Measurements from ENCODE around the gene KIF26B.

KIF26B gene

DNA sequence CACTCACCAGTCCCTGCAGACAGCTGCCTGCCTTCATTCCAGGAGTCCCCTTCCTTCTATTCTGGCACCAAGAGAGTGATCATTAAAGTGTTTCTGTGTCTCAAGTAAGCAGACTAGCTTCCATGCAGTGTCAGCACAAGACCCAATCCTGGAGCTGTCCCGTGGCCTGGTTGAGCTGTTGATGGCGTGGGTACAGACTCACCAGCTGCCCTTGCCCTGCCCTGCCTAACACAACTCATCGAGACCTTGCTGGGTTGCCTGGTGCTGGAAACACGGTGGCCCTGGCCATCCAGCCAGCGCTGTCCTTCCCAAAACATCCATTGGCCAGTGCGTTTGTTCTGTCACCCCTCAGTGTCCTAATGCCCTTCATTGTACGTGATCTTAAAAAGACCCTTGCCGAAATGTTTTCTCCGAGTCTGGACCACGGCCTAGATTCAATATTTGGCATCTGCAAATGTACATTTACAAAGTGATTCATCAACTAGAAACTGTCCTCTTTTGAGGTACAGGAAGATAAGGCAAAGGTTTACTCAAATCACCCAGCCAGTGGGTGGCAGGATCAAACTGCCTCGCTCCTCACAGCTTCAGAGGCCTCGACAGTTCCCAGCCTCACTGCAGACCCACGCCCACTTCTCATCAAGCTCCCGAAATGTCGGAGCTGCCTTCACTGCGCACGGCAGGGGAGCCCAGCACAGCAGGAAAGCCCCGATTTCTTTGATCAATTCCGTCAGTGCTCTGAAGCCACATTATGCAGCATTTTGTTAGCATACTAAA is 494.2 kb downstream of the KIF26B start:
- Histone ChIP-seq H3K9ac (ENCODE audit: low read depth, low read length) (no peak overlapping the region), H3K4me3 (ENCODE audit: low read depth in 1 of 2, low read length in 2 of 2) (no peak overlapping the region), H3K9me3 (ENCODE audit: insufficient read depth, low read length, severe bottlenecking) (no peaks in the 10 kb centered on the region), H3K4me1 (ENCODE audit: insufficient read depth, low read length) (no peaks in the 10 kb centered on the region), H2AFZ (ENCODE audit: low read depth, low read length) (no peak overlapping the region), H3K27ac (ENCODE audit: low read length) (no peak overlapping the region), H4K20me1 (ENCODE audit: insufficient read depth, low read length) (no peaks in the 10 kb centered on the region), H3K36me3 (ENCODE audit: insufficient read depth, low read length) (no peaks in the 10 kb centered on the region), H3K27me3 (ENCODE audit: insufficient read depth, low read length, poor library complexity) (peaks cover 4% of the 10 kb centered on the region), H3K79me2 (ENCODE audit: insufficient read depth, low read length) (no peaks in the 10 kb centered on the region), H3K4me2 (ENCODE audit: insufficient read depth, low read length) (no peak overlapping the region)
- ATAC-seq (ENCODE audit: insufficient read depth, low read depth) (no peak), DNase-seq (no peak)
- TF ChIP-seq CTCF (IDR thresholded peaks at IDR 0.05; ENCODE audit: borderline replicate concordance, extremely low read depth, low read length, poor library complexity, severe bottlenecking), result no peak

- Histone ChIP-seq H4K20me1 (ENCODE audit: insufficient read depth, low read length) (no peaks in the 10 kb centered on the region), H3K36me3 (ENCODE audit: insufficient read depth, low read length) (no peaks in the 10 kb centered on the region), H3K4me1 (ENCODE audit: insufficient read depth, low read length) (no peaks in the 10 kb centered on the region), H2AFZ (ENCODE audit: low read depth, low read length) (no peak overlapping the region), H3K27ac (ENCODE audit: low read length) (no peak overlapping the region), H3K9ac (ENCODE audit: low read depth, low read length) (no peak overlapping the region), H3K27me3 (ENCODE audit: insufficient read depth, low read length, poor library complexity) (peaks cover 4% of the 10 kb centered on the region), H3K4me3 (ENCODE audit: low read depth in 1 of 2, low read length in 2 of 2) (no peak overlapping the region), H3K4me2 (ENCODE audit: insufficient read depth, low read length) (no peak overlapping the region), H3K9me3 (ENCODE audit: insufficient read depth, low read length, severe bottlenecking) (no peaks in the 10 kb centered on the region), H3K79me2 (ENCODE audit: insufficient read depth, low read length) (no peaks in the 10 kb centered on the region)
- DNase-seq (no peak), ATAC-seq (ENCODE audit: insufficient read depth, low read depth) (no peak)
- TF ChIP-seq CTCF (IDR thresholded peaks at IDR 0.05; ENCODE audit: borderline replicate concordance, extremely low read depth, low read length, poor library complexity, severe bottlenecking) (no peak), EZH2 (IDR thresholded peaks at IDR 0.05; ENCODE audit: borderline replicate concordance, low read depth, low read length, severe bottlenecking) (no peak)
Observed at GRCh38 chr1:245649666-245650065, 494.9 kb downstream of the KIF26B start.

DNA sequence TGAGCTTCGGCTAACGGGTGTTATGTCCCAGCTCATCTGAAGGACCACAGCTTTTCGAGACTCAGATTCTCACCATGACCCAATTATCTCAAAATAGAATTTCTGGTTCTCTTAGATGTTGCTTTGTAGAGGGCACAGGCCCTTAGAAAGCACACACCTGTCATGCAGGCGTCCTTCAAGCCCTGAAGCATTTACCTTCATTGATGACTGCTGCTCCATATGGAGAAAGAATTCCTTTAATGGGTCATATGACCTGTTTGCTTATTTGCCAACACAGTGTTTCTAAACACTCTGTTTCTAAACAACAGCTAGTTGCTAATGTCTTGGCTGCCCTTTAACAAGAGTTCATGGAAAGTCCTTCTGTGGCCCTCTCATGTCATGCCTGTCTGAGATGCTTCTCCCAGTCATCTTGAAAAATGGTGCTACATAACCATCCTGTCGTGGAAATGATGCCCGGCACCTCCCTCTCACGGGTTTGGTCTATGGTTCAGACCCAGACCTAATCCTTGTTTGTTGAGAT is 495.7 kb downstream of the KIF26B start:
- no peak overlapping the region for H3K4me3 ChIP-seq (ENCODE audit: low read depth in 1 of 2, low read length in 2 of 2)
- H3K36me3 ChIP-seq (ENCODE audit: insufficient read depth, low read length), result no peaks in the 10 kb centered on the region
- ATAC-seq (ENCODE audit: insufficient read depth, low read depth) (no peak), DNase-seq (no peak)
- no peak overlapping the region for H3K9ac ChIP-seq (ENCODE audit: low read depth, low read length)
- no peak for TF ChIP-seq CTCF (IDR thresholded peaks at IDR 0.05; ENCODE audit: borderline replicate concordance, extremely low read depth, low read length, poor library complexity, severe bottlenecking)
- TF ChIP-seq EZH2 (IDR thresholded peaks at IDR 0.05; ENCODE audit: borderline replicate concordance, low read depth, low read length, severe bottlenecking), result no peak
- no peak overlapping the region for H3K4me2 ChIP-seq (ENCODE audit: insufficient read depth, low read length)
- H3K27me3 ChIP-seq (ENCODE audit: insufficient read depth, low read length, poor library complexity), result peaks cover 4% of the 10 kb centered on the region
- no peaks in the 10 kb centered on the region for H4K20me1 ChIP-seq (ENCODE audit: insufficient read depth, low read length)
- H3K79me2 ChIP-seq (ENCODE audit: insufficient read depth, low read length), result no peaks in the 10 kb centered on the region
- H3K27ac ChIP-seq (ENCODE audit: low read length), result no peak overlapping the region
- H2AFZ ChIP-seq (ENCODE audit: low read depth, low read length), result no peak overlapping the region
- H3K9me3 ChIP-seq (ENCODE audit: insufficient read depth, low read length, severe bottlenecking), result no peaks in the 10 kb centered on the region
- H3K4me1 ChIP-seq (ENCODE audit: insufficient read depth, low read length), result no peaks in the 10 kb centered on the region

Data from DND-41 (cell line).